H1 (cell line): ENCODE results near the gene CCDC152. TPM values are rescaled to one million over a fixed set of nuclear protein-coding genes. Genes with fewer than 3 reads are reported as not detected.

ENCODE experiments used
- EGR1 ChIP-seq: IDR thresholded peaks from 2 replicates; pipeline ENCODE4 v1.6.1; 2011; ENCODE audit warnings: low read depth, low read length, borderline replicate concordance
- polyA plus RNA-seq, 7 experiments: library from polyadenylated mRNA; depleted of rRNA in 3 of 7; stranded (reverse) in 5 of 7; unstranded in 2 of 7; fragments of >200 nt in 5 of 7; fragments of 200-250 nt in 2 of 7; gene quantifications; 1 replicate in 5 of 7; 2 replicates in 1 of 7; 4 replicates in 1 of 7; pipeline versions ENCODE4 v1.2.1 to v1.2.3, GENCODE V29; 2011 to 2013; ENCODE audit warnings: missing spikeins in 2 of 7, mixed read lengths in 2 of 7
- total RNA-seq: library from RNA; stranded (reverse); fragmentation: NEBNext Ultra II Directional; extraction: Animal tissue kit (Norgen Biotek cat#: 25700); gene quantifications from 2 replicates; pipeline ENCODE4 v1.2.1, GENCODE V29; 2021
- TF ChIP-seq, protein P1 (sequence below): IDR thresholded peaks from 2 replicates; pipeline ENCODE4 v1.6.1; 2012; ENCODE audit warnings: inconsistent platforms

CCDC152 gene
- total and polyA plus RNA-seq, 2 of the 8 experiments (the other 6 are each of a cell fraction or from before 2014, with no cell fraction given) = 2.6 to 9.5 TPM

DNA sequence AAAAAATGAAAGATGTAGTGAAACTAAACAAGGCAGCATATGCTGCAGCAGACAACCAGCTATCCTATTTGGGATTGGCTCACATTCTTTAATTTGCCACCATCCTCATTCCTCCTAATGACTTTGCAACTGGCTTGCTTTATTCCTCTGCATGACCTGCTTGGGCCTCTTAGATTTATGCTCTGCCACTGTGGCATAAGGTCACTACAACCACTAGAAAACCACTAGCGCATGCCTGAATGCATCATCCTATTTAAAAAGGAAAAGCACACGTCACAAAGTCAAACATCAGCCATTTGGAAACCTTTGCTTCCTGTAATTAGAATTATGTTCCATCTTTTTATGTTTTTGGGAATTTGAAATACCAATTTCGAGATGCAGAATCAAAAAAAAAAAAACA lies 40.8 kb upstream of the CCDC152 start (continued):
- TF ChIP-seq EGR1 = no peak
- TF ChIP-seq, protein P1, sequence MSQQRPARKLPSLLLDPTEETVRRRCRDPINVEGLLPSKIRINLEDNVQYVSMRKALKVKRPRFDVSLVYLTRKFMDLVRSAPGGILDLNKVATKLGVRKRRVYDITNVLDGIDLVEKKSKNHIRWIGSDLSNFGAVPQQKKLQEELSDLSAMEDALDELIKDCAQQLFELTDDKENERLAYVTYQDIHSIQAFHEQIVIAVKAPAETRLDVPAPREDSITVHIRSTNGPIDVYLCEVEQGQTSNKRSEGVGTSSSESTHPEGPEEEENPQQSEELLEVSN = no peak
